Duodenal mucosa (tissue), 2 donors: ENCODE results near the gene ABCA4.

ENCODE experiments used
- H3K27ac ChIP-seq: one replicate; pipeline ENCODE4 v1.7.0; 2013; ENCODE audit warnings: low read depth, low read length
- H3K27me3 ChIP-seq, 2 donors: one replicate each; pipeline ENCODE4 v1.7.0; 2013; ENCODE audit warnings: low read length in 2 of 2, control low read depth in 1 of 2; ENCODE audit not compliant: insufficient read depth in 2 of 2, control insufficient read depth in 1 of 2
- H3K36me3 ChIP-seq, 2 donors: one replicate each; pipeline ENCODE4 v1.7.0; 2013; ENCODE audit warnings: low read length in 2 of 2, control low read depth in 1 of 2; ENCODE audit not compliant: insufficient read depth in 2 of 2, control insufficient read depth in 1 of 2
- H3K4me1 ChIP-seq, 2 donors: one replicate each; pipeline ENCODE4 v1.7.0; 2013; ENCODE audit warnings: low read length in 2 of 2, control low read depth in 1 of 2; ENCODE audit not compliant: insufficient read depth in 2 of 2, control insufficient read depth in 1 of 2
- H3K4me3 ChIP-seq, 2 donors: one replicate each; pipeline ENCODE4 v1.7.0; 2013; ENCODE audit warnings: low read length in 2 of 2, low read depth in 1 of 2
- H3K9ac ChIP-seq, 2 donors: one replicate each; pipeline ENCODE4 v1.7.0; 2013; ENCODE audit warnings: low read length in 2 of 2, low read depth in 1 of 2
- H3K9me3 ChIP-seq, 2 donors: one replicate each; pipeline ENCODE4 v1.7.0; 2013; ENCODE audit warnings: low read length in 2 of 2, control low read depth in 1 of 2; ENCODE audit not compliant: control insufficient read depth in 1 of 2

ABCA4 gene

DNA sequence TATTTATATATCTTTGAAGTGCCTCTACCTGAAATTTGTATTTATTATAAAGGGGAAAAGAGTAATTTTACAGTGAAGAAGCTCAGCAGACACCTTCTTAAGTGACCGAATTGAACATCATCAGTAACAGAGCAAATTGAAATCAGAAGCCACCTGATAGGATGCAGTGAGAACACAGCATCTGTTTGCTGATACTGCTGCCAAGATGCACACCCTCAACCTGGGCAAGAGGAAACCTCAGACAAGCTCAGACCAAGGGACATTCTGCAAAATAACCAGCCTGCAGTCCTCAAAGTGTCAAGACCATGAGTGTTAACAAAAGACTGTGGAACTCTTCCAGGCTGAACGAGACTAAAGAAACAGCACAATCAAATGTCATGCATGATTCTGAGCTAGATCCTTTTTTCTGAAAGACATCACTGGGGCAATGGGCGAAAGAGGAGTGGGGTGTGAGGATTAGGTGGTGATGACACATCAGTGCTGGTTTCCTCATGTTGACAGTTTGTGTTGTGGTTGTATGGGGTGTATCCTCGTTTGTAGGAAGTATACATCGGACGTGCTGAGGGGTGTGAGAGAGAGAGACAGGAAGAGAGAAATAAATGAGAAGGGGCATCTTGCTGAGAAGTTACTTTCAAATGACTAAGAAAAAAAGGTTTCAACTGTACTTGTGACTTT lies 103.7 kb downstream of the ABCA4 start:
- Histone ChIP-seq H3K4me1 (peaks cover 12 to 15% of the 10 kb centered on the region in 2 donors), H3K27ac (no peak overlapping the region), H3K4me3 (no peak overlapping the region), H3K9ac (no peak overlapping the region), H3K27me3 (no peaks in the 10 kb centered on the region), H3K9me3 (no peaks in the 10 kb centered on the region), H3K36me3 (no peaks in the 10 kb centered on the region)

GRCh38 chr1:94015489-94015817 lies 105.5 kb downstream of the ABCA4 start:
- Histone ChIP-seq H3K9ac (no peak overlapping the region), H3K27ac (no peak overlapping the region), H3K36me3 (no peaks in the 10 kb centered on the region), H3K9me3 (no peaks in the 10 kb centered on the region), H3K4me1 (peaks cover 13 to 17% of the 10 kb centered on the region in 2 donors), H3K4me3 (no peak overlapping the region), H3K27me3 (no peaks in the 10 kb centered on the region)

GRCh38 chr1:94014635-94015488 lies 106.1 kb downstream of the ABCA4 start:
- no peak overlapping the region for H3K9ac ChIP-seq
- H3K4me3 ChIP-seq = no peak overlapping the region
- H3K4me1 ChIP-seq = peaks cover 13 to 17% of the 10 kb centered on the region in 2 donors
- no peaks in the 10 kb centered on the region for H3K9me3 ChIP-seq
- H3K27ac ChIP-seq = no peak overlapping the region
- no peaks in the 10 kb centered on the region for H3K27me3 ChIP-seq
- H3K36me3 ChIP-seq = no peaks in the 10 kb centered on the region

DNA sequence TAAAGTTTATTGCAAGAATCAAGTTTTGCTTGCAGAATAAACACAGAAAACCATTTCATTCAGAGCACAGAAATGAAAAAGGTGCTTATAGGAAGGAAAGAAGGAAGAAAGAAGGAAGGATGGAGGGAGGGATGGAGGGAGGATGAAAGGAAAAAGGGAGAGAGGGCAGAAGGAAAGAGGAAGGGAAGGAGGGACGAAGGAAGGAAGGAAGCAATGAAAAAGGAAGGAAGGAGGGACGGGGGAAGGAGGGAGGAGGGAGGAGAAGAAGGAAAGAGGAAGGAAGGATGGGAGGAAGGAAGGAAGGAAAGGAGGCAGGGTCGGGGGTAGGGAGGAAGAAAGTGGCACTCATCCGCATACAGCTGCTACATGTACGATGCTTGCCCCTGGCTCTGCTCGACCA lies 106.9 kb downstream of the ABCA4 start:
- Histone ChIP-seq H3K27ac (no peak overlapping the region), H3K9me3 (no peaks in the 10 kb centered on the region), H3K4me1 (peaks cover 13 to 17% of the 10 kb centered on the region in 2 donors), H3K36me3 (no peaks in the 10 kb centered on the region), H3K9ac (no peak overlapping the region), H3K4me3 (no peak overlapping the region), H3K27me3 (no peaks in the 10 kb centered on the region)

DNA sequence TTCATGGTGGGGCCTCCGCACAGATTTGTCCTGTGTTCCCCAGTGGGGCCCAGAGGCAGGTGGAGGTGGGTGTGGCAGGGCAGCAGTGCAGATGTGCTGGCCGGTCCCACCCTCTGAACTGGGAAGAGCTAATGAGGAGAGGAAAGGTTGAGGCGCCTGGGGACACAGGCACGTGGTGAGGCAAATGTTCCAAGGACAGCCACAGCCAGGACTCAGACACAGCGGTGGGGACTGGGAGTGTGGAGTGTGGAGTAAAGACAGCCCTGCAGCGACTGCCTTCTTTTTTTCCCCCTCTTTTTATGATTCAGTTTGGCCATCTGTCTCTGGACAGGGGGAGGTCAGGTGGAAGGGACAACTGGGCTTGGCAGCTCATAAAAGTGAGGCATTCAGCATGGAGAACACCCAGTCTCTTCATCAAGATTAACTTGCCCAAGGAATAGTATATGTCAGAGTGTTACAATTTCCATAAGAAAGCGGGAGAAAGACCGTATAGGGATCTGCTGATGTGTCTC lies 107.5 kb downstream of the ABCA4 start:
- Histone ChIP-seq H3K27ac (no peak overlapping the region), H3K27me3 (no peaks in the 10 kb centered on the region), H3K36me3 (no peaks in the 10 kb centered on the region), H3K9ac (no peak overlapping the region), H3K4me3 (no peak overlapping the region), H3K4me1 (peaks cover 13 to 17% of the 10 kb centered on the region in 2 donors), H3K9me3 (no peaks in the 10 kb centered on the region)

DNA sequence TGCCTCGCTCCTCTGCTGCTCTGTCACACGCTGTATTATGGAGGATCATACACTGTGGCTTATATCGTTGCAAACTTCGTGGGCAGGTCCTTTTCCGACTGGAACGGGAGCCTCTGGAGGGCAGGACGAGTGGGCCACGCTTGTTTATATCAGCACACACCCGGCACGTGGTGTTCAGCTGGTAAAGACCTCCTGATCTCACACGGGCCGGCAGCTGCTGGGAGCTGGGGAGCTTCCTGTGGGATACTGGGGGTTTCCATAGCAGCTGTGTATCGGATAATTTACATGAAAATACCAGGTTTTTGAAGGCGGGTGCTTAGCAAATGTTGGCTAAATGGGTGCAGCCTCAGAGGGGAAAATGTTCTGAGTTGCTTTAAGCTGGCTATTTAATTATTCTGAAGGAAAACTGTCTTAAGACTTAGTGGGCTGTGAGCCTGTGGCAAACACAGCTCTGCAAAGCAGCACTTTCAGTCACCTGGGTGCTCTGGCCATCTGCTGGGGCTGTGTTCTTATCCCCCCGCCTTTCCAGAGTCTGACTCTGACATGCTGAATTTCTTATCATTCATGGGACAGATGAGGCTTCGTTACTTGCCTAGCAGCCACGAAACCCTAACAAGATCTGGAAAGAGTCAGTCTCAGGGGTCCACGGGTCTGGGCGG lies 108.1 kb downstream of the ABCA4 start:
- H3K9ac ChIP-seq = no peak overlapping the region
- no peak overlapping the region for H3K27ac ChIP-seq
- no peaks in the 10 kb centered on the region for H3K9me3 ChIP-seq
- no peaks in the 10 kb centered on the region for H3K36me3 ChIP-seq
- peaks cover 13 to 17% of the 10 kb centered on the region in 2 donors for H3K4me1 ChIP-seq
- H3K4me3 ChIP-seq = no peak overlapping the region
- no peaks in the 10 kb centered on the region for H3K27me3 ChIP-seq

DNA sequence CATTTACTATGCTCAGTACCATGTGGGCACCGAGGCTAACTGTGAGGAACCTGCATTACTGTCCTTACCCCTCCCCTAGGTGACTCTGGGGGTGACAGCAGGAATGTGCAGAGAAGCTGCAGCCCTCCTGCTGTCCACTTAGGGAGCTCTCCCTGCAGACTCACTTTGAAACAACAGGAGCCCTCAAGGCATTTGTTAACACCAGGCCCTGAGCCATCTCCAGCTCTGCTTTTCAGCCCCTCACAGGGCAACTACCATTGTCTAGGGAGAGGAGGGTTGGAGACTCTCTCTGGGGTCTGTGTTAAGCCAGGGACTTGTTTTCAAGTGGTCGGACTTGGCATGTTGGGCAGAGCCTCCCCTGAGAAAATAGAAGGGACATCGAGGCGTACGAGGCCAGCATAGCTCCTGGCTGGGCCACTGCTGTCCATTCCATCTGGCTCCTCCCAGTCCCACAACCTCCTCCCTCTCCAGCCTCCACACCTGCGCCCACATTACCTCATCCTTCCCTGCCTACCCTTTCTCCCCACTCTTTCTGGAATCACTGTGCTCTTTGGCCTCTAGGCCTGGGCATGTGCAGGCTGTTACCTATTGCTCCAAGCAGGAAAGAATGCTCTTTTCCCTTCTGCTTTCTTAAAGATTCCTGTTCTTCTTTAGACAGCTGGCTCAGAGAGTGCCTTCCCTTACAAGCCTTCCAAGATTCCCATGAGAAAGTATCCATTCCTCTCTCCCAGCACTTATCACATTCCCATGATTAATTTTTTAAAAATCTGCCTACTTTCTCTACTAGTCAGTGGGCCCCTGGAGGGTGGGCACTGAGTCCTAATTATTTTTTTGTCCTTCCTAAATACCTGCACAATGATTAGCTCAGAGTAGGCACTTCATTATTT lies 109.0 kb downstream of the ABCA4 start:
- Histone ChIP-seq H3K4me3 (no peak overlapping the region), H3K27ac (no peak overlapping the region), H3K9ac (no peak overlapping the region), H3K27me3 (no peaks in the 10 kb centered on the region), H3K9me3 (no peaks in the 10 kb centered on the region), H3K4me1 (peaks cover 13 to 17% of the 10 kb centered on the region in 2 donors), H3K36me3 (no peaks in the 10 kb centered on the region)

GRCh38 chr1:94011129-94011528 lies 109.8 kb downstream of the ABCA4 start:
- Histone ChIP-seq H3K27ac (no peak overlapping the region), H3K9me3 (no peaks in the 10 kb centered on the region), H3K9ac (no peak overlapping the region), H3K36me3 (no peaks in the 10 kb centered on the region), H3K4me1 (peaks cover 13 to 17% of the 10 kb centered on the region in 2 donors), H3K4me3 (no peak overlapping the region), H3K27me3 (no peaks in the 10 kb centered on the region)

GRCh38 chr1:94009304-94009703 lies 111.6 kb downstream of the ABCA4 start:
- H3K27ac ChIP-seq = no peak overlapping the region

More at GRCh38 chr1:94009304-94009703, 111.6 kb downstream of the ABCA4 start:
- Histone ChIP-seq H3K9me3 (no peaks in the 10 kb centered on the region), H3K27me3 (no peaks in the 10 kb centered on the region), H3K4me3 (no peak overlapping the region), H3K4me1 (peaks cover 13 to 17% of the 10 kb centered on the region in 2 donors), H3K36me3 (no peaks in the 10 kb centered on the region), H3K9ac (no peak overlapping the region)
